Glutamatergic neuron (in vitro differentiated cells): ENCODE data around the gene HACD2. TPM values are rescaled to one million over a fixed set of nuclear protein-coding genes. Genes with fewer than 3 reads are reported as not detected.

Experiments
- DNase-seq: peaks from one replicate; pipeline ENCODE4 v3.0.0; 2022
- H3K27ac Mint-ChIP-seq: one replicate; pipeline ENCODE4 v1.8.0; 2020; ENCODE audit warnings: mild to moderate bottlenecking, mixed read lengths, inconsistent platforms; ENCODE audit not compliant: unreplicated experiment
- H3K27me3 Mint-ChIP-seq: one replicate; pipeline ENCODE4 v1.8.0; 2020; ENCODE audit warnings: mild to moderate bottlenecking, moderate library complexity, mixed read lengths, inconsistent platforms; ENCODE audit not compliant: unreplicated experiment
- H3K36me3 Mint-ChIP-seq: one replicate; pipeline ENCODE4 v1.8.0; 2020; ENCODE audit warnings: mild to moderate bottlenecking, mixed read lengths, inconsistent platforms; ENCODE audit not compliant: unreplicated experiment
- H3K4me1 Mint-ChIP-seq: one replicate; pipeline ENCODE4 v1.8.0; 2020; ENCODE audit warnings: mild to moderate bottlenecking, low read depth, mixed read lengths, inconsistent platforms; ENCODE audit not compliant: unreplicated experiment
- H3K4me3 Mint-ChIP-seq: one replicate; pipeline ENCODE4 v1.8.0; 2020; ENCODE audit warnings: mild to moderate bottlenecking, mixed read lengths, inconsistent platforms; ENCODE audit not compliant: unreplicated experiment
- H3K9me3 Mint-ChIP-seq: one replicate; pipeline ENCODE4 v1.8.0; 2020; ENCODE audit warnings: mild to moderate bottlenecking, moderate library complexity, mixed read lengths, inconsistent platforms; ENCODE audit not compliant: unreplicated experiment
- CTCF ChIP-seq: fragments of 200-600 bp; sonication (generic); IDR thresholded peaks from one replicate; pipeline ENCODE4 v1.5.0; 2021; ENCODE audit not compliant: partially characterized antibody, unreplicated experiment
- total RNA-seq: library from RNA; stranded (reverse); fragmentation: NEBNext Ultra II Directional; extraction: Animal tissue kit (Norgen Biotek cat#: 25700); gene quantifications from one replicate; pipeline ENCODE4 v1.2.1, GENCODE V29; 2021; ENCODE audit not compliant: unreplicated experiment

The HACD2 gene
- total RNA-seq, 1 donor from 2014 or later = 6.9 TPM

- no peak for DNase-seq
- Mint-ChIP-seq H3K36me3 (peaks cover 42% of the 10 kb centered on the region), H3K4me3 (no peak overlapping the region), H3K27me3 (no peaks in the 10 kb centered on the region), H3K27ac (no peak overlapping the region), H3K9me3 (peaks cover 10% of the 10 kb centered on the region), H3K4me1 (peaks cover 5% of the 10 kb centered on the region)
- no peak for TF ChIP-seq CTCF
These were observed 8.5 kb upstream of the HACD2 start for GRCh38 chr3:123593381-123593780.

GRCh38 chr3:123590685-123591450 is 6.0 kb upstream of the HACD2 start:
- Mint-ChIP-seq H3K36me3 (peaks cover 48% of the 10 kb centered on the region), H3K9me3 (peaks cover 10% of the 10 kb centered on the region), H3K4me3 (no peak overlapping the region)

GRCh38 chr3:123587401-123587800 is 2.5 kb upstream of the HACD2 start:
- no peak overlapping the region for H3K27ac Mint-ChIP-seq
- peaks cover 11% of the 10 kb centered on the region for H3K9me3 Mint-ChIP-seq
- no peaks in the 10 kb centered on the region for H3K27me3 Mint-ChIP-seq
- no peak overlapping the region for H3K4me3 Mint-ChIP-seq
- H3K4me1 Mint-ChIP-seq = no peaks in the 10 kb centered on the region
- TF ChIP-seq CTCF = no peak
- no peak for DNase-seq
- peaks cover 42% of the 10 kb centered on the region for H3K36me3 Mint-ChIP-seq

More at GRCh38 chr3:123590685-123591450, 6.0 kb upstream of the HACD2 start:
- no peak for DNase-seq
- no peak overlapping the region for H3K27ac Mint-ChIP-seq
- H3K4me1 Mint-ChIP-seq = peaks cover 5% of the 10 kb centered on the region
- TF ChIP-seq CTCF = no peak
- no peaks in the 10 kb centered on the region for H3K27me3 Mint-ChIP-seq

- H3K9me3 Mint-ChIP-seq = peaks cover 11% of the 10 kb centered on the region
- H3K27me3 Mint-ChIP-seq = no peaks in the 10 kb centered on the region
- no peak overlapping the region for H3K27ac Mint-ChIP-seq
- no peak for TF ChIP-seq CTCF
- no peak for DNase-seq
- H3K4me3 Mint-ChIP-seq = no peak overlapping the region
- H3K4me1 Mint-ChIP-seq = no peaks in the 10 kb centered on the region
- peaks cover 37% of the 10 kb centered on the region for H3K36me3 Mint-ChIP-seq
These were observed 2.1 kb upstream of the HACD2 start for GRCh38 chr3:123586968-123587367.

GRCh38 chr3:123586131-123586530 is 1.3 kb upstream of the HACD2 start:
- peaks cover 30% of the 10 kb centered on the region for H3K36me3 Mint-ChIP-seq
- DNase-seq = peak; percentile 53
- no peaks in the 10 kb centered on the region for H3K4me1 Mint-ChIP-seq
- no peak for TF ChIP-seq CTCF
- peaks cover 8% of the 10 kb centered on the region for H3K9me3 Mint-ChIP-seq
- H3K27me3 Mint-ChIP-seq = no peaks in the 10 kb centered on the region
- H3K27ac Mint-ChIP-seq = no peak overlapping the region
- no peak overlapping the region for H3K4me3 Mint-ChIP-seq
